ENCODE results near the gene TNFSF13B. TPM values are rescaled to one million over a fixed set of nuclear protein-coding genes. Genes with fewer than 3 reads are reported as not detected.

The TNFSF13B gene
- total and polyA plus RNA-seq, 5 donors: 1.4 to 4.6 (median 2.5) TPM

- intact Hi-C loops (cut with DNase I): no loop called here
- no peak overlapping the region for H3K27ac ChIP-seq (ENCODE audit: low read length)
- no peaks in the 10 kb centered on the region for H3K9me3 ChIP-seq (ENCODE audit: control insufficient read depth, low read length)
- DNase-seq (no peak), ATAC-seq (peak in 1 of 2 donors; percentile 63)
- no peak overlapping the region for H3K4me3 ChIP-seq (ENCODE audit: low read length)
- 57% methylated on average over 4 of the region's 4 CpGs for WGBS
- no peaks in the 10 kb centered on the region for H3K4me1 ChIP-seq (ENCODE audit: control insufficient read depth, insufficient read depth, low read length)
- H3K27me3 ChIP-seq (ENCODE audit: control insufficient read depth, insufficient read depth): no peaks in the 10 kb centered on the region
Measured at GRCh38 chr13:108316413-108316812, 46.9 kb downstream of the TNFSF13B start.

- H3K4me1 ChIP-seq (ENCODE audit: control insufficient read depth, insufficient read depth, low read length): no peaks in the 10 kb centered on the region
- ATAC-seq: peak; percentile 70 to 77
- H3K9me3 ChIP-seq (ENCODE audit: control insufficient read depth, low read length): no peaks in the 10 kb centered on the region
- WGBS: 26% methylated on average over 2 of the region's 2 CpGs
- no peak for DNase-seq
- intact Hi-C loops (cut with DNase I): loop anchor here in 3 of 4 donors (5.0 to 10.0 kb wide), 2 partner anchors 572 to 575 kb away; no protein-coding TSS in a partner anchor
- no peaks in the 10 kb centered on the region for H3K27me3 ChIP-seq (ENCODE audit: control insufficient read depth, insufficient read depth)
- no peak overlapping the region for H3K4me3 ChIP-seq (ENCODE audit: low read length)
- no peak overlapping the region for H3K27ac ChIP-seq (ENCODE audit: low read length)
Measured at GRCh38 chr13:108322206-108322824, 52.8 kb downstream of the TNFSF13B start.

DNA sequence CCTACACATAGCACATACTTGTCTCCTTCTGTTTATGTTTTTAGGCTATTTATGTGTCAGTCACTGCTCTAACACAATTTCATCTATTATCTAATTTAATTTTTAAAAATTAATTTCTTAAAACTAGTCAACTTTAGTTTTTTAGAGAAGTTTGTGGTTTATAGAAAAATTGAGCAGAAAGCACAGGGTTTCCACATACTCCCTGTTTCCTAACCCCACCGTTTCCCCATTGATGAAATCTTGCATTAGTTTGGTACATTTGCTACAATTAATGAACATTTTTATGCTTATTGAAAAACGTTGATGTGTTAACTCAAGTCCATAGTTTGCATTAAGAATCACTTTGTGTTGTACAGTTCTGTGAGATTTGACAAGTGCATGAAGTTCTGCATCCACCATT lies 53.5 kb downstream of the TNFSF13B start:
- H3K4me1 ChIP-seq (ENCODE audit: control insufficient read depth, insufficient read depth, low read length): no peaks in the 10 kb centered on the region
- 52% methylated on average over 2 of the region's 2 CpGs for WGBS
- no peaks in the 10 kb centered on the region for H3K9me3 ChIP-seq (ENCODE audit: control insufficient read depth, low read length)
- H3K27ac ChIP-seq (ENCODE audit: low read length): no peak overlapping the region
- no peak overlapping the region for H3K4me3 ChIP-seq (ENCODE audit: low read length)
- no peak for DNase-seq
- intact Hi-C loops (cut with DNase I): loop anchor here in 3 of 4 donors (5.0 to 10.0 kb wide), 2 partner anchors 572 to 574 kb away; no protein-coding TSS in a partner anchor
- no peaks in the 10 kb centered on the region for H3K27me3 ChIP-seq (ENCODE audit: control insufficient read depth, insufficient read depth)
- ATAC-seq: no peak

DNA sequence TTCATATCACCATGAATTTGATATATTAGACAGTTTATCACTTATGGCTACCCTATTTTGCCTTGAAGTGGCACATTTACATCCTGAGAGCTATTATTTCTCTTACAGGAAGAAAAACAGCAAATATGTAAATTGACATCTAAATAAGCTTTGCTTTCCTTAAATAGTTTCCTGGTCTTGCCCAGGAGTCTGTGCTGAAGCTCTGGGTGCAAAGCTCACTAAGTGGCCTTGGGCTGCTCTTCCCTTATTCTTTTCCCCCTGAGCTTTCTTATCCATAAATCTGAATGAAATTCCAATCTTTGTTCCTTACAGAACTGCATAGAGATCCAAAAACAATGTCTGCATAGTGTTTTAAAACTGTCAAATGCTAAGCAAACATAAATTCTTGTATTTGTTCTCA lies 56.3 kb downstream of the TNFSF13B start:
- Histone ChIP-seq H3K4me1 (ENCODE audit: control insufficient read depth, insufficient read depth, low read length) (no peaks in the 10 kb centered on the region), H3K27me3 (ENCODE audit: control insufficient read depth, insufficient read depth) (no peaks in the 10 kb centered on the region), H3K4me3 (ENCODE audit: low read length) (no peak overlapping the region), H3K27ac (ENCODE audit: low read length) (no peak overlapping the region), H3K9me3 (ENCODE audit: control insufficient read depth, low read length) (no peaks in the 10 kb centered on the region)
- DNase-seq (no peak), ATAC-seq (no peak)
- intact Hi-C loops (cut with DNase I): loop anchor here in 2 of 4 donors (10.0 kb wide), 1 partner anchor 569 kb away; no protein-coding TSS in a partner anchor

DNA sequence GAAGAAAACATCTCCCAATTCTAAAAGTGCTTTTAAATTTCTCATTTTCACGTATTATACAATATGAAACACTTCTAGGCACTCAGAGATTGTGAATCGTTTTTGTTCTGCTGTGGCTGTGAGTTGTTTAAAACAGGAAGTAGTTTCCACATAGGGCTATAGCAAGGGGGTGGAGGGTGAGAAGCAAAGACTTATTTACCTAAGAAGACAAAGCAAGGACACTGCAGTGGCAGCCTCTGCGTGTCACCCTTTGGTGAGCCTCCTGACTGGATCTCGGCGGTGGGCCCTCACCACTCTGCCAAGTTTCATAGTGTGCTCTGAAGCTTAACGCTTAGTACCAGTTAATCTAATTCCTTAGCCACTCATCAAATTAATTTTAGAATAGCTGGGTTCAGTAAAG lies 56.8 kb downstream of the TNFSF13B start:
- no peaks in the 10 kb centered on the region for H3K27me3 ChIP-seq (ENCODE audit: control insufficient read depth, insufficient read depth)
- DNase-seq (peak in 1 of 3 donors; percentile 50), ATAC-seq (no peak)
- H3K9me3 ChIP-seq (ENCODE audit: control insufficient read depth, low read length): no peaks in the 10 kb centered on the region
- intact Hi-C loops (cut with DNase I): loop anchor here in 2 of 4 donors (10.0 kb wide), 1 partner anchor 568 kb away; no protein-coding TSS in a partner anchor
- H3K4me3 ChIP-seq (ENCODE audit: low read length): no peak overlapping the region
- no peaks in the 10 kb centered on the region for H3K4me1 ChIP-seq (ENCODE audit: control insufficient read depth, insufficient read depth, low read length)
- WGBS: 45% methylated on average over 6 of the region's 6 CpGs
- no peak overlapping the region for H3K27ac ChIP-seq (ENCODE audit: low read length)

- Histone ChIP-seq H3K27ac (ENCODE audit: low read length) (no peak overlapping the region), H3K4me3 (ENCODE audit: low read length) (no peak overlapping the region), H3K9me3 (ENCODE audit: control insufficient read depth, low read length) (no peaks in the 10 kb centered on the region), H3K27me3 (ENCODE audit: control insufficient read depth, insufficient read depth) (no peaks in the 10 kb centered on the region), H3K4me1 (ENCODE audit: control insufficient read depth, insufficient read depth, low read length) (no peaks in the 10 kb centered on the region)
- intact Hi-C loops (cut with DNase I): loop anchor here in 2 of 4 donors (10.0 kb wide), 1 partner anchor 566 kb away; no protein-coding TSS in a partner anchor
- ATAC-seq (no peak), DNase-seq (no peak)
- WGBS: 88% methylated on average over 1 of the region's 1 CpG
Measured at GRCh38 chr13:108328848-108329247, 59.3 kb downstream of the TNFSF13B start.

DNA sequence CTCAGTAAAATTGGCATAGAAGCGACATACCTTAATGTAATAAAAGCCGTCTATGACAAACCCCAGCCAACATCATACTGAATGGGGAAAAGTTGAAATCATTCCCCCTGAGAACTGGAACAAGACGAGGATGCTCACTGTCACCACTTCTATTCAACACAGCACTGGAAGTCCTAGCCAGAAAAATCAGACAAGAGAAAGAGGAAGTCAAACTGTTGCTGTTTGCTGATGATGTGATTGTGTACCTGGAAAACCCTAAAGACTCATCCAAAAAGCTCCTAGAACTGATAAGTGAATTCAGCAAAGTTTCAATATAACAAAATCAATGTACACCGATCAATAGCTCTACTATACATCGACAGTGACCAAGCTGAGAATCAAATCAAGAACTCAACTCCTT lies 63.3 kb downstream of the TNFSF13B start:
- H3K9me3 ChIP-seq (ENCODE audit: control insufficient read depth, low read length): no peaks in the 10 kb centered on the region
- H3K27me3 ChIP-seq (ENCODE audit: control insufficient read depth, insufficient read depth): no peaks in the 10 kb centered on the region
- intact Hi-C loops (cut with DNase I): no loop called here
- no peaks in the 10 kb centered on the region for H3K4me1 ChIP-seq (ENCODE audit: control insufficient read depth, insufficient read depth, low read length)
- no peak for ATAC-seq
- DNase-seq: no peak
- no peak overlapping the region for H3K27ac ChIP-seq (ENCODE audit: low read length)
- no peak overlapping the region for H3K4me3 ChIP-seq (ENCODE audit: low read length)
- WGBS: 65% methylated on average over 5 of the region's 5 CpGs

DNA sequence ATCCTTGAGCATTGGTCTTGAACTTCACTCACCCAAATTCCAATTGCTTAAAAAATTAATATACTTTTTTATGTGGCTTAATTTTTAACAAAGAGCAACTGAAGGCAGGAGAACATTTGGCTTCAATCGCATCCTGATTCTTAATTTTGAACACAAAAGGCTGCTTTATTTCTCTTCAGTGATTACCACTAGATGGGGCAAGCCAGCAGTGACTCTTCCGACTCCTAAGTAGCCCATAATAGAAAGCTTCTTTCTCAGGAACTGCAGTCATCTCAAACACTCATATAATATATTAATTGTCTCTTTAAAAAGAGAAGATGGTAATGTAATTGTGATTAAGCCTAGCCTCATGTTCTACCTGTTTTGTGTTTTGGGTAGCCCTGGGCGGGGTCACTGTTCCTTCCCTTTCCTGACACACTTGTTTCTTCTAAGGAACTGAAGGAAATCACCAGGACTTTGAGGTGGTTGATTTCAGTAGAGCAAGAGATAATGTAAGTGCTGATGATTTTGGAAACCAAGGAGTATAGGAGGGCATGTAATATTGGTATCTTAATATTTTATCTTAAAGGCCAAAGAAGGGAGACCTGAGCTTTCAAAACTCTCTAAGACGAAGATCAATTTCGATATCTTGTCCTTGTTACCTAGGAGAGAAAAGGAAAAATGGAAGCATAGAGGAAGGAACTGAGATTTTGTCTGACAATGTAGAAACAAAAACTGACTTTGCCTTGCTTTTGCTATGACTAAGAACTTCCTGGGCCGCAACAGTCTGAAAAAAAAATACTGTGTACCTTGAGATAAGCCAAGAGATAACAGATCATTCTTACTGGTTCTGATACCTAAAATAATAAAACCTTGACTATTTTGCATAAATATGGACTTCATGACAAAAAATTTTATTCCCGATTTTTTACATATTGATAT lies 73.1 kb downstream of the TNFSF13B start:
- intact Hi-C loops (cut with DNase I): loop anchor here in 2 of 4 donors (10.0 kb wide), 2 partner anchors 162 to 552 kb away; no protein-coding TSS in a partner anchor
- no peak for DNase-seq
- WGBS: 54% methylated on average over 7 of the region's 7 CpGs
- peak; percentile 44 to 56 for ATAC-seq
- H3K27ac ChIP-seq (ENCODE audit: low read length): no peak overlapping the region
- no peaks in the 10 kb centered on the region for H3K9me3 ChIP-seq (ENCODE audit: control insufficient read depth, low read length)
- no peaks in the 10 kb centered on the region for H3K4me1 ChIP-seq (ENCODE audit: control insufficient read depth, insufficient read depth, low read length)
- no peak overlapping the region for H3K4me3 ChIP-seq (ENCODE audit: low read length)
- H3K27me3 ChIP-seq (ENCODE audit: control insufficient read depth, insufficient read depth): no peaks in the 10 kb centered on the region

GRCh38 chr13:108345016-108345415 lies 75.5 kb downstream of the TNFSF13B start:
- 85% methylated on average over 10 of the region's 10 CpGs for WGBS
- ATAC-seq (no peak), DNase-seq (no peak)
- intact Hi-C loops (cut with DNase I): loop anchor here in 2 of 4 donors (10.0 kb wide), 2 partner anchors 160 to 550 kb away; no protein-coding TSS in a partner anchor
- Histone ChIP-seq H3K27ac (ENCODE audit: low read length) (no peak overlapping the region), H3K4me1 (ENCODE audit: control insufficient read depth, insufficient read depth, low read length) (no peaks in the 10 kb centered on the region), H3K27me3 (ENCODE audit: control insufficient read depth, insufficient read depth) (no peaks in the 10 kb centered on the region), H3K9me3 (ENCODE audit: control insufficient read depth, low read length) (no peaks in the 10 kb centered on the region), H3K4me3 (ENCODE audit: low read length) (no peak overlapping the region)

DNA sequence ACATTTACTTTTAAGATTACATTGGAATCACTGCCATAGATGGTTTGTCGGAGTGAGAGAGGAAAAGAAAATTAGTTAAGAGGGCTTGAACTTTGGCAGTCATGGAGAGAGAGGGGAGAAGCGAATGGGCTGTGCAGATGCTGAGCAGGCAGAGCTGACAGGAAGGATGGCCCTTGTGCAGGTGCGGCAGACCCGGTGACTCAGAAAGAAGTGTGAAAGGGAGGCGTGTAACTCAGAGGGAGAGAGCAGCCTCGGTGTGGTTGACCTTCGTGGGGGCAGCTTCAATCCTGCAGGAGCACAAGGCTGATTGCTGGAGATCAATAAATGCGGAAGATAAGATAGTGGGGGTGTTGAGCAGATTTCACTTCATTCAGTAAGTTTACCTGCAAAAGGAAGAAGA lies 76.9 kb downstream of the TNFSF13B start:
- no peaks in the 10 kb centered on the region for H3K27me3 ChIP-seq (ENCODE audit: control insufficient read depth, insufficient read depth)
- 59% methylated on average over 8 of the region's 8 CpGs for WGBS
- intact Hi-C loops (cut with DNase I): loop anchor here in 2 of 4 donors (10.0 kb wide), 2 partner anchors 158 to 548 kb away; no protein-coding TSS in a partner anchor
- no peak for ATAC-seq
- H3K4me1 ChIP-seq (ENCODE audit: control insufficient read depth, insufficient read depth, low read length): no peaks in the 10 kb centered on the region
- no peak overlapping the region for H3K27ac ChIP-seq (ENCODE audit: low read length)
- no peaks in the 10 kb centered on the region for H3K9me3 ChIP-seq (ENCODE audit: control insufficient read depth, low read length)
- DNase-seq: no peak
- no peak overlapping the region for H3K4me3 ChIP-seq (ENCODE audit: low read length)

DNA sequence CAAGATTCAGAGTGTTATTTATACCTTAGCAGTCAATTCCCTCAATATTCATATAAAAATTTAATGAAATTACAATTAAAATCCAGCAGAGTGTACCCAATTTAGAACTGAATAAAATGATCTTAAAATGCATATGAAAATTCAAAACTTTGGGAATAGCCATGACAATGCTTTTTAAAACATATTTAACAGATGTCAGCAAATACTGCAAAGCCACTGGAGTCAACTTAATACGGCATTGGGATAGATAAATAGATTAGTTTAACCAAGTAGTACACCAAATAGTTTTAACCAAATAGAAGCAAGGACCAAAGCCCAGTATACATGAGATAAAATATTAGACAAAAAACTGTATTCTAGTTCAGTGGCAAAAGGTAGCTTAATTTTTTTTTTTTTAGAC lies 79.8 kb downstream of the TNFSF13B start:
- 77% methylated on average over 1 of the region's 1 CpG for WGBS
- no peaks in the 10 kb centered on the region for H3K9me3 ChIP-seq (ENCODE audit: control insufficient read depth, low read length)
- no peaks in the 10 kb centered on the region for H3K27me3 ChIP-seq (ENCODE audit: control insufficient read depth, insufficient read depth)
- H3K4me1 ChIP-seq (ENCODE audit: control insufficient read depth, insufficient read depth, low read length): no peaks in the 10 kb centered on the region
- ATAC-seq (no peak), DNase-seq (no peak)
- H3K4me3 ChIP-seq (ENCODE audit: low read length): no peak overlapping the region
- intact Hi-C loops (cut with DNase I): loop anchor here in 2 of 4 donors (10.0 kb wide), 2 partner anchors 156 to 546 kb away; no protein-coding TSS in a partner anchor
- H3K27ac ChIP-seq (ENCODE audit: low read length): no peak overlapping the region

Data from right cardiac atrium (tissue), 5 donors.